Activated gamma-delta T cell (primary cell): ENCODE data around the gene STAC3.

Experiments
- DNase-seq: peaks from one replicate; lab custom pipeline; 2025; lab: John Stamatoyannopoulos, UW

The STAC3 gene

GRCh38 chr12:57210461-57210860 is 40.5 kb downstream of the STAC3 start:
- DNase-seq = no peak

GRCh38 chr12:57209916-57210315 is 41.1 kb downstream of the STAC3 start:
- no peak for DNase-seq

- DNase-seq = no peak
Measured at GRCh38 chr12:57208631-57209282, 42.2 kb downstream of the STAC3 start.

GRCh38 chr12:57207731-57208630 is 43.0 kb downstream of the STAC3 start:
- DNase-seq = no peak

- DNase-seq = no peak
Measured at GRCh38 chr12:57205931-57206330, 45.1 kb downstream of the STAC3 start.

- DNase-seq = no peak
Measured at GRCh38 chr12:57205186-57205585, 45.8 kb downstream of the STAC3 start.

GRCh38 chr12:57204454-57204853 is 46.5 kb downstream of the STAC3 start:
- no peak for DNase-seq

GRCh38 chr12:57203791-57204190 is 47.2 kb downstream of the STAC3 start:
- DNase-seq = no peak

GRCh38 chr12:57203201-57203600 is 47.8 kb downstream of the STAC3 start:
- no peak for DNase-seq

- no peak for DNase-seq
Measured at GRCh38 chr12:57202321-57202720, 48.7 kb downstream of the STAC3 start.

GRCh38 chr12:57201631-57202030 is 49.4 kb downstream of the STAC3 start:
- DNase-seq = no peak

- DNase-seq = no peak
Measured at GRCh38 chr12:57201219-57201618, 49.8 kb downstream of the STAC3 start.

- DNase-seq = no peak
Measured at GRCh38 chr12:57200497-57200896, 50.5 kb downstream of the STAC3 start.

GRCh38 chr12:57199191-57199590 is 51.8 kb downstream of the STAC3 start:
- DNase-seq = no peak

GRCh38 chr12:57198329-57198728 is 52.7 kb downstream of the STAC3 start:
- no peak for DNase-seq

- DNase-seq = no peak
Measured at GRCh38 chr12:57196956-57197355, 54.0 kb downstream of the STAC3 start.

- DNase-seq = no peak
Measured at GRCh38 chr12:57196439-57196838, 54.5 kb downstream of the STAC3 start.

- DNase-seq = no peak
Measured at GRCh38 chr12:57195611-57196371, 55.2 kb downstream of the STAC3 start.

- no peak for DNase-seq
Measured at GRCh38 chr12:57195186-57195585, 55.8 kb downstream of the STAC3 start.

- no peak for DNase-seq
Measured at GRCh38 chr12:57194253-57194652, 56.7 kb downstream of the STAC3 start.

GRCh38 chr12:57193706-57194245 is 57.2 kb downstream of the STAC3 start:
- DNase-seq = no peak
